NCI-H82 treated with DMSO at 0.1 percent for 48 hours (cell line): ENCODE measurements around the gene PALLD.
A peak's percentile ranks its signal among the peaks of the same experiment; 100 is the strongest.
"Not testable (repeated sequence)": the region's sequence is repeated elsewhere in the genome, so short reads cannot be mapped to it uniquely, and the experiment has no call there.

Experiments
- DNase-seq: peaks from one replicate; lab custom pipeline; 2025; ENCODE audit not compliant: unreplicated experiment; lab: John Stamatoyannopoulos, UW

The PALLD gene

GRCh38 chr4:168784786-168785461, 288.1 kb downstream of the PALLD start:
- DNase-seq, result no peak

- DNase-seq, result no peak
Observed at GRCh38 chr4:168787334-168787733, 290.5 kb downstream of the PALLD start.

GRCh38 chr4:168787801-168788595, 291.1 kb downstream of the PALLD start:
- DNase-seq, result no peak

- DNase-seq, result no peak
Observed at GRCh38 chr4:168790898-168791297, 294.0 kb downstream of the PALLD start.

GRCh38 chr4:168791376-168791775, 294.5 kb downstream of the PALLD start:
- DNase-seq, result peak; percentile 54

GRCh38 chr4:168793542-168793941, 296.7 kb downstream of the PALLD start:
- DNase-seq, result no peak

GRCh38 chr4:168794092-168794707, 297.3 kb downstream of the PALLD start:
- no peak for DNase-seq

- no peak for DNase-seq
Observed at GRCh38 chr4:168794881-168795280, 298.0 kb downstream of the PALLD start.

- DNase-seq, result no peak
Observed at GRCh38 chr4:168795346-168795745, 298.5 kb downstream of the PALLD start.

- no peak for DNase-seq
Observed at GRCh38 chr4:168796362-168797106, 299.7 kb downstream of the PALLD start.

GRCh38 chr4:168797194-168797593, 300.3 kb downstream of the PALLD start:
- DNase-seq, result no peak

- no peak for DNase-seq
Observed at GRCh38 chr4:168797738-168798375, 301.0 kb downstream of the PALLD start.

- DNase-seq, result no peak
Observed at GRCh38 chr4:168800926-168801325, 304.1 kb downstream of the PALLD start.

GRCh38 chr4:168802222-168802621, 305.4 kb downstream of the PALLD start:
- DNase-seq, result no peak

GRCh38 chr4:168803052-168803451, 306.2 kb downstream of the PALLD start:
- DNase-seq, result not testable (repeated sequence)

GRCh38 chr4:168803732-168804131, 306.9 kb downstream of the PALLD start:
- DNase-seq, result no peak

GRCh38 chr4:168804146-168804545, 307.3 kb downstream of the PALLD start:
- no peak for DNase-seq

GRCh38 chr4:168805341-168805740, 308.5 kb downstream of the PALLD start:
- no peak for DNase-seq

GRCh38 chr4:168806247-168806646, 309.4 kb downstream of the PALLD start:
- DNase-seq, result not testable (repeated sequence)

- DNase-seq, result no peak
Observed at GRCh38 chr4:168811207-168811606, 314.4 kb downstream of the PALLD start.
